Ureter (tissue), 1 donor: Measurements from ENCODE around the gene GTF3C1. TPM values are rescaled to one million over a fixed set of nuclear protein-coding genes. Genes with fewer than 3 reads are reported as not detected.
"Not testable (repeated sequence)": the region's sequence is repeated elsewhere in the genome, so short reads cannot be mapped to it uniquely, and the experiment has no call there.

ENCODE experiments used
- DNase-seq: peaks from one replicate; pipeline ENCODE4 v3.0.0-alpha.2; 2020; ENCODE audit warnings: low spot score
- total RNA-seq: library from RNA; stranded (reverse); gene quantifications from one replicate; pipeline ENCODE4 v1.2.4, GENCODE V29; 2023
- donor health status: DM: yes; HTN: yes; CAD: no.

GTF3C1 gene
- total RNA-seq, 1 donor from 2014 or later, result 72.5 TPM

DNA sequence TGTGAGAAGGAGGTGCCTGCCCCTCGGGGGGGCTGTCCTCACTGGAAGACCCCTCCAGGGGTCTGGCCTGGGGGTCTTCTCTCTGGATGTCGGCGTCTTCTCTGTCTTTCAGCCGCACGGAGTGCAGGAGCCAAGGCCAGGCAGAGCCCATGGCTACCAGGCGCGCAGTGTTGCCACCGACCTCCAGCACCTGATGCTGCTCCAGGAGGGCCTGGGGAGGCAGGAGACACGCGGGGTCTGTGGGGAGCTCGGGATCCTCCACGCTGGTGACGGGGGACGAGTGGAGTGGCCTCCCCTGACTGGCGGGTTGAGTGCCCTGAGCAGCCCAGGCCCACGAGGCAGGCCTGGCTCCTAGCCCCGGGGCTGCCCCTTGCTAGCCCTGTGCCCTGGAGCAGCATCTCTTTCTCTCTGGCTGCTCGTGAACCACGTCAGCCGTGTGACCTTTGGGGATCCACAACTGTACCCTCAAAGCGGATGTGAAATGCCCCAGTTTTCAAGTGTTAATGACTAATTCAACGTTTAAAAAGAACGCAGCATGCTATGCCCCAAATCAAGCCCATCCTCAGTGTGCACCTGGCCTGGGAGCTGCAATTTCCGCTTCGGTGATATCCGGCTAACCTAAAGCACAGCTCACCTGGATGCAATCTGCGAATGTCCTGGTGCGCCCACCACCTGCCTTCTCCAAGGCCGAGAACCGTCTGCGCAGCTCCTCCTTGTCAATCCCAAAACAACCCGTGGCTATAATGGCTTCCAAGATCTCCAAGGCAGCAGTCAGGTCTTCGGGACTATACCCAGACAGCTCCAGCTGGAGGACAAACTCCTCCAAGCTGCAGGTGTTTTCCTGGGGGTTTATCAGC is 84.9 kb downstream of the GTF3C1 start:
- no peak for DNase-seq

DNA sequence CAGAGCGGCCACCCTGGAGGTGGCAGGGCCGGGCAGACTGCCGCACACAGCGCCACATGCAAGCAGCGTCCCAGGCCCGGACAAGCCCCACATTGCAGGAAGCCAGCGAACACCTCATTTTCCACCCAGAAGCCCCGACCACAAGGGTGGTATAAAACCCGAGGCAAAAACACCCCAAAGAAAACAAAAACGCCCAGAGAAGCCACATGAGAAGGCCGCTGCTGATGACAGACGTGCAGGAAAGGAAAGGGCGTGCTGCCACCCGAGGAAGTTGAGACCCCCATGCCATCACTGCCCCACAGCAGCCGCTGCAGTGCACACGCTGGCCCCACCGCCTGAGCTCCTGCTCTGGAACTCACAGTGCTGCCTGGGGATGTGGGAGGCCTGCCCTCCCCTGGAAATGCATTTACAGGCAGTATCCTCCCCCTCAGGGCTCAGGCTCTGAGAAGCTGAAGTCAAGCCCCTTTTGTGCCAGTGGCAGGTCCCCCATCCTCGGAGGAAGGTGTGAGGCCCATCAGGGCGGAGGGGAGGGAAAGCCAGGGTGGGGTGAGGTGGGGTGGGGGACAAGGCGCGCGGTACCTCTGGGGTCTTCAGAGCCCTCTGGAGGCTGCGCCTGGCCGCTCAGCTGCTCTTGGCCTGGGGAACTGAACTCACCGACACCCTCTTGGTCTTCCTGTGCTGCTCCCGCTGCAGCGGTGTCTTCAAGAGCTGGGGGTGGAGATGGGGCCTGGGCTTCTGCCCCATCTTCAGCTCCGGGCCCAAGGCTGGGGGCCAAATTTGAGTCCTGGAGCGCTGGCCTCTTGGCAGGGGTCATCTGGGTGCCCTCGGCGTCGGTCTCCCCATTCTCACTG is 85.7 kb downstream of the GTF3C1 start:
- DNase-seq, result no peak

DNA sequence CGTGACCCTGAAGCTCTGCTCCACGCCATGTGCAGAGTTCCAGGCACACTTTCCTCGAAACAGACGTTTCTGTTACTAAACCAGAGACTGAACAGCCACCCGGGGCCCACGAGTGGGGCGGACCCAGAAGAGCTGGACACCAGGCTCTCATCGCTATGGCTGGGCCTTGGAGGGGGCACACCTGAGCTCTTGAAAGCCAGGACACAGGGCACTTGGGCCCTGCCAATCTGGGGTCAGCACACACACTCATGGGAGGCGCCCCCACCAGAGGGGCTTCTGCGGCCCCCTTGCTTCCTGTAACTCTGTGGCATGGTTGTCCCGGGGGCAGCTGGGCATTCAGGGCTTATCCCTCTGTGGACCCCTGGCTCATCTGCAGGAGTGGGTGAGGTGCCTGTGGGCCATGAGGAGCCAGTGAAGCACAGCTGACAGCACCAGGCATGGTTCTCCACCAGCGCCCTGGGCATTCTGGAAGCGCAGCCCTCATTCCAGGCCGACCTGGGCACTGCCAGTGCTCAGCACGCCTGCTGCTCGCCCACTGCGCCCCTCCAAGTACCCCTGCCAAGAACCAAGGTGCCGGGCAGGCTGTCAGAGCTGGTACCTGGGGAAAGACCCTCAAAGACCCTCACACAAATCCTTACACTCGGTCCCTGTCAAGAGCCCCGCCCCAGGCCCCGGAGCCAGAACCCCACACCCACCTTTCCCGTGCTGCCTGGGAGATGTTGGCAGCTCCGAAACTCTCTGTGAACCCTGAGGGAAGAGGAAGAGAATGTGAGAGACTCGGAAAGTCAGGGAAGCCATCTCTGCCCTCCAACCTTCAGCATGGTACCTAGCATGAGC is 86.6 kb downstream of the GTF3C1 start:
- DNase-seq, result no peak

DNA sequence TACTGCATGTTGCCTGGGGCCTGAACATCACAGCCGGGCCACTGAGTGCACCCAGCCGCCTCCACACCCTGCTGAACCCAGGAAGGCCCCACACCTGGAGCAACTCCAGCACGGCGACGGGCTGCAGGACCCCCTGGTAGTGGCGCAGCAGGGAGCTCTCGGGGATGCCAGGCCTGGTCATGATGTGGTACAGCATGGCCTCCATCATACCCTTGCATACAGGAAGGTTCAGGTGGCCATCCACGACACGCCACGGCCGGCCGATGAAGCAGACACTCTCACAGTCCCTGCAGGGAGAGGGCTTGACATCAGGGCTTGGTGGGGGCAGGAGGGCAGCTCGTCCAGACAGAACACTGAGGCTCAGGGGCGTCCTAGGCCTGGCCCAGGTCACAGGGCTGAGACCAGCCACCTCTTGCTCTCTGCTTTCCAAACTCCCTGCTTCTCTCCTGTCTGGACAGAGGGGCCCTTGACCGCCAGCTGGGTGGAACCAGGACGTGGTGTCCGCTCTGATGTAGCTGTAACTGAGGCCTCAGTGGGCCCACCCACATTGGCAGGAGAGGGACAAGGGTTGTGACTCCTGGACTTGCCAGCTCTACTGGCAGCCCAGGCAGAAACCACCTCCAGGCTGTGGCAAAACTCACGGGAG is 87.4 kb downstream of the GTF3C1 start:
- no peak for DNase-seq

DNA sequence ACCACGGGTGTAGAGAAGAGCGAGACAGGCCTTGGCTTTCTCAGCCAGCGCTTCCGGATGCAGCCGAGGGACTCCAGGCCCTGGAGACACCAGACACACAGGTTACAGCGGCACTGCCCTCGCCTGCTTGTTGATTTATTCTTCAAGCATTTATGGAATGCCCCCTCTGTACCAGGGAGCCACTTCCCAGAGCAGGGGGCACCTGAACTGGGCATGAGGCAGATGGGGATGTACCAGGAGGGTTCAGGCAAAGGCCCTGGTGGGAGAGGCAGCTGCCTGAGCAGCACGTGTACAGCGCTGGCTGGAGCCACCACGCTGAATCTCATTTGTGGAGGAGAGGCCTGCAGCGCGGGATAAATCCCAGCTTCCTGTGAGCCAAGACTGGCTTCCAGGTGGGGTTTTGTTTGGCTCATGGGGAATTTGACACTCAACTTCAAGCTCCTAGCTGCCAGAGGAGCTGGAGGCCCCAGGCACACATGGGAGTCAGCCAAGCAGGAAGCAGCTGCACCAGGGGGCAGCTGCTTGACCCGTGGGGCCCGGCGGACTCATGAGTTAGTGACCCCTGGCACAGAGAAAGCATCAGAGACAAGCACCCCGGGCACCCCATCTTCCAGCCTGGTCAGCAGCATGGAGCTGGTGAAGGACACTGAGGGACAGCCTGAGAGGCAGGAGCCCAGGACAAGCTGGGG is 88.1 kb downstream of the GTF3C1 start:
- DNase-seq, result no peak

DNA sequence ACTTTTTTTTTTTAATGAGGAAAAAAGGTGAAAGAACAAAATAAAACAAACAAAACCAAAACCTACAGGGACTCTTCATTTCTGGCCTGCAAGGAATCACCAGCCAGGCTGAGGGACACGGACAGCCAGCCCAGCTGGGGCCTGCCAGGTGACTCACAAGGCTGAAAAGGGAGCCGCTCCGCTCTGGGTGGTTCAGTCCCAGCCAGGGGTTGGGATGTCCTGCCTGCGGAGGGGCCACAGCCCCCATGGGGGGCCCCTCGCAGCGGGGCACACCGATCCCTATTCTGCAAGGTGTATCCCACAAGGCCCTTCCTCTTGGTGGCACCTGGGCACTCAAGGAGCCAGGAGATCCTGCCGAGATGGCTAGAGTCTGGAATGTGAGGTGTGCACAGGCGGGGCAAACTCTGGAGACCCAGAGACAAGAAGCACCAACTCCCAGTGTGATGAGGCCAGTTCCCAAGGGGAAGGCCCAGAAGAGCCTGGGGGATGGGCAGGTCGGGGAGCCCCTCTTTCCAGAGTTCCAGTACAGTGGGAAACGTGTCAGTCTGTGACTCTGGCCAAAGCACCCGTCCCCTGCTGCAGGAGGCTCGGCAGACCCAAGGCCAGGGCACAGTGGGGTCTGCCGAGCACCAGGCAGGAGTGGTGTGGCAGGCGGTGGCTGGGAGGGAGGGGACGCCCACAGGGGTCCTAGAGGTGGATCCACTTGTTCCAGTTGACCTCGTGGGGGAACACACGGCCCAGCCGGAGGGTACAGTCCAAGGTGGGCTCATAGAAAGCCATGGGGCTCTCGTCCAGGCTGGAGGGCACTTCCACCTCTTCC is 88.8 kb downstream of the GTF3C1 start:
- DNase-seq, result no peak

DNA sequence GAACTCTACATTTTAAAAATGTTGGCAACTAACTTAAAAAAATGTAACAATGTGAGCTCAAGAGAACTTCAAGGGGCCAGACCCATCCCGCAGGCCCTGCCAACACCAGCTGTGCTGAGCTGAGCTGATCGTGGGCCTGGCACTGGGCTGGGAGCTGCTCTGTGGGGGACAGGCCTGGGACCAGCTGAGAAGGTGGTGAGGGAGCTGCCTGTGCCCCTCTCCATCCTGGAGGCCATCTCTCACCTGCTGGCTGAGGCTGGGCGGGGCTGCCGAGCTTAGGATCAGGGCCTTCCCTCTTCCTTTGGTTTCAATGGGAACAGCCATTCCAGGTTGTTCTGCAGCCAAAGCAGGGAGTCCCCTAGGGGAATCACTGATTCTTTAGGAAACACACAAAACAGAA is 89.5 kb downstream of the GTF3C1 start:
- DNase-seq, result no peak

DNA sequence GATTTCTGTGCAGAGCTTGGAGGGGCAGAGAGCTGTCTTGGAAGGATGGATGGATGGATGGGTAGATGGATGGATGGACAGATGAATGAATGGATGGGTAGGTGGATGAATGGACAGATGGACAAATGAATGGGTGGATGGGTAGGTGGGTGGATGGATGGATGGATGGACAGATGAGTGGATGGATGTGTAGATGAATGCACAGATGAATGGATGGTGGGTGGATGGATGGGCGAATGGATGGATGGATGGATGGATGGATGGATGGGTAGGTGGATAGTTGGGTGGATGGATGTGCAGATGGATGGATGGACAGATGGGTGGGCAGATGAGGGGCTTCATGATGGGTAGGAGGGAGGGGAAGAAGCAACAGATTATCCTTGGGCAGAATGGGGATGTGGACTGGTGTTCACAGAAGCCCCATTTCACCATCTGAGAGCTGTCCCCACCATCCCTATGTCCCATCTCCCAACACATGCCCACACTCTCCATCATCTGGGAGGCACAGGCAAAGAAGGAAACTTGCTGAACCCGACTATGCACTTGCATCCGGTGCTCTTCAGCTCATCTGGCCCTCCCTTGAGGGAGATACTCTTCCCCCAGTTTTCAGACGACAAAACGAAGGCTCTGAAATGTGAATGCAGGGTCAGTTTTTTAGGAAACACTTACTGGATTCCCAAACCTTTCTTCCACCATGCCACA is 90.6 kb downstream of the GTF3C1 start:
- no peak for DNase-seq

DNA sequence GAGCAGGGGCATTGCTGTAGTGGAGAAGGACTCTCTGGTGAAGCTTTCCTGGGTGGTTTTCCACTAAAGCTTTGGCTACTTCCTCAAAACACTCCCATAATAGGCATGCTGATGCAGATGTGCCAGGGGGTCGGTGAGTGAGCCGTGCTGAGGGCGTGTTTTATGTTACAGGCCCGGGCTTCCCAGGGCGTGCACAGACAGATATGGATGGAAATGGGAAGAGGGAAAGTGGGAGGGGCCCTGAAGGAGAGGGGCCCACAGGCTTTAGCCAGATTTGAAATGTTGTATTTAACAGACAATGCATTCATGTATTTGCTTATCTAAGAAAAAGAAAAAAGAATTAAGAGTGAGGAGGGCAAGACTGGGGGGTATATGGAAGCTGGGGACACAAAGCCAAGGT is 91.5 kb downstream of the GTF3C1 start:
- DNase-seq, result no peak

DNA sequence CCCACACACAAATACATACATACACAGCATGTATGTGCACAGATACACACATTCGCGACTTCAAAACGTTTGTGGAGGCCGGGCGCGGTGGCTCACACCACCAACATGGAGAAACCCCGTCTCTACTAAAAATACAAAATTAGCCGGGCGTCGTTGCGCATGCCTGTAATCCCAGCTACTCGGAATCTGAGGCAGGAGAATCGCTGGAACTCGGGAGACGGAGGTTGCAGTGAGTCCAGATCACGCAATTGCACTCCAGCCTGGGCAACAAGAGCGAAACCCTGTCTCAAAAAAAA is 92.2 kb downstream of the GTF3C1 start:
- not testable (repeated sequence) for DNase-seq

DNA sequence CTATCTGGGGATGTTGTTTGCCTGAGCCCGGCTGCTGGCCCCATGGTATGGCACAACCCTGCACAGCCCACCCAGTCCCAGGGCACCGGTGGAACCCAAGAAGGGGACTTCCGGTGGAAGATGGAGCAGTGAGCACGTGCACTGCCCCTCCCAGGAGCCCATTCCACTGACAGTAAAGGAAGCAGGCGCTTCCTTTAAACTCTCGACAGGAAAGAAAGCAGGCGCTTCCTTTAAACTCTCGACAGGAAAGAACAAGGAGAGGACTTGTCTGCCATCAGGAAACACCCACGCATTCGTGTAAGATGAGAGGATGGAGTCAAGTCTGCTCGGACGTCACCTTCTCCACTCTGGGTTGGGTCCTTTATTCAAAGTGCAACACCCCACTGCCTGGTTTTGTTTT is 94.0 kb downstream of the GTF3C1 start:
- DNase-seq, result no peak

DNA sequence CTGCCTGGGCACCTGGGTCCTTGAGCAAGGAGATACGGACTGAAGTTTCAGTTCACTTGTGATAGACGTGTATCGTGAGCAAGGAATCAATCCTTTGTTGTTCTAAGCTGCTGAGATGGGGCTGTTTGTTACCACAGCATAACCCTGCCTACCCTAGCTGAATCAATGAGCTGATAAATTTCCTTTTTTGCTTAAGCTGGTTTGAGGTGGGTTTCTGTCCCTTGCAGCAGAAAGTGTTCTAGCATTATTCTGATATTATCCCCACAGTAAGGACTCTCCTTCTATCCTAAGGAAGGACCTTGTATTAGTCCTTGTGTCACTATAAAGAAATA is 96.3 kb downstream of the GTF3C1 start:
- DNase-seq, result no peak

DNA sequence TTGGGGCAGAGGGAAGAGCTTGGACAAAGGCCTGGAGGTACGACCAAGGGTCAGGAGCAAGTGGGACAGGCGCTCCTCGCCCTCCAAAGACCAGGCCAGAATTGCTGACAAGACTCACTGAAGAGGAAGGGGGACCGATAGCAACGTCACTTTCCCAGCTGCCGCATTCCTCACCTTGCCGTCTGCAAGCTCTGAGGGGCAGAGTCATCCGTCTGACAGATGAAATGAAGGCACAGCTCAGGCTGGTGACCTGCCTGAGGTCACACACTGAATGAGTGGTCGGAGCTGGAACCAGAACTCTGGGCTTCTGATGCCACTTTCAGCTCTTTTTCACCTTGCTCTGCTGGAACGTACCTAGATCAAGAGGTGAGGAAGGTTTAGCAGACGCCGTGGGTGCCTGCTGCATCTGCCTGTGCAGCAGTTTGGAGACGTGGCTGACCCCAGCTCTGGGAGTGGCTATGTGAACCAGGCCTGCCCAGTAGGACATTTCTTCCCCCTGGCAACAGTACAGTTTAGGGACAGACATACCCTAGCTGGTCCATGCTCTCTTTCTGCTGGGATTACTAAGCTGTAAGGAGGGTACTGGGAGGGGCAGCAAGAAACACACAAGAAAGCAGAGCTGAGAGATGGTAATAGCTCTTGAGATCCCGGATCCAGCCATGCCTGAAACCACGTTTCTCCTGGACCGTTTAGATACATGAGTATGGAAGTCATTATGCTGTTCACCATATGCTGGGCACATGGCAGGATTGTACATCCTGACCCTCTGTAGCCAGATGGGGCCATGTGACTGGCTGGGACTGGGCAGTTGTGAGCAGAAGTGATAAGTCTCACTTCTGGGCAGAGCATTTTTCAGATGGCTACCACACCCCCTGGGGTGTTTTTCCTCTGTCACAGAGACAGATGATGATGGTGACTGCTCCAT is 96.9 kb downstream of the GTF3C1 start:
- no peak for DNase-seq

DNA sequence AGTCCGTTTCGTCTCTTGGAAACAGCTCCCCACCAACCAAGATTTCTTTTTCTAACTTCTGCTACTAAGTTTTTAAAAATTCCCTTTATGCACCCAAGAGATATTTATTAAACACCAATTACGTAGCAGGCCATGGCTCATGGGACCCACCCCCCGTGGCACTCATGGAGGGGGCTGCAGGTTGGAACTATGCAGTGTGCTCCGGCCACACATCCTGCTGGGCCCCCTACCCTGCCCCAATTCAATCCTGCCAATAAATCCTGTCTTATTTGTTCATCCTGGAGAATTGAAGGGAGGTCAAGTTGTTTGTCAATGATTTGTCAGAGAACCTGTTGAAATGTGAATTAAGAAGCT is 99.5 kb downstream of the GTF3C1 start:
- no peak for DNase-seq

DNA sequence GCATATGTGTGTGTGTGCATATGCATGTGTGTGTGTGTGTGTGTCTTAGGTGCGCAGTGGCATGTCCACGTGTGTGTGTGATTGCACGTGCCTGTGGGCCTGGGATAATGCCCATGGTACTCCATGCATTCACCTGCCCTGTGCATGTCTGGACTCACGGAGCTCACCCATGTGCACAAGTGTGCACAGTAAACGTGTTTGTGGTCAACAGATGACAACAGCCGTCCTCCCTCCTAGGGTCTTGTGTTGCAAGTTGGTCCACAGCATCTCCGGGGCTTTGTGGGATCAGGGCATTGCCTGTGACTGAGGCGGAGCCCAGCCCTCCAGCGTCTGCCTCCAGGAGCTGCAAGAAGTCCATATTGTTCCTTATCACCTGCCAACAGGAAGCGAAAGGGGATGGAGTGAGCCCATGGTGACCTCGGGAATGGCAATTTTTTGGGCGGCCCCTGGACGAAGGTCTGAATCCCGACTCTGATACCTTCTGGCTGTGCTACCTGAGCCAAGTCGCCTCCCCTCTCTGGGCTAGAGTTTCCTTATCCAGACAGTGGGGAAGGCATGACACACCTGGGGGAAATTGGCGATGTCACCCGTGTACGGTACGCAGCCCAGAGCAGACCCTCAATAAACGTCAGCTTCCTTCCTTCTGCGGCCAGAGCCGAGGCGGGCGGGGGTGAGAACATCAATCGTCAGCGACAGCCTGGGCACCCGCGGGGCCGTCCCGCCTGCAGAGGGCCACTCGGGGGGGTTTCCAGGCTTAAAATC is 100.1 kb downstream of the GTF3C1 start:
- DNase-seq, result no peak

DNA sequence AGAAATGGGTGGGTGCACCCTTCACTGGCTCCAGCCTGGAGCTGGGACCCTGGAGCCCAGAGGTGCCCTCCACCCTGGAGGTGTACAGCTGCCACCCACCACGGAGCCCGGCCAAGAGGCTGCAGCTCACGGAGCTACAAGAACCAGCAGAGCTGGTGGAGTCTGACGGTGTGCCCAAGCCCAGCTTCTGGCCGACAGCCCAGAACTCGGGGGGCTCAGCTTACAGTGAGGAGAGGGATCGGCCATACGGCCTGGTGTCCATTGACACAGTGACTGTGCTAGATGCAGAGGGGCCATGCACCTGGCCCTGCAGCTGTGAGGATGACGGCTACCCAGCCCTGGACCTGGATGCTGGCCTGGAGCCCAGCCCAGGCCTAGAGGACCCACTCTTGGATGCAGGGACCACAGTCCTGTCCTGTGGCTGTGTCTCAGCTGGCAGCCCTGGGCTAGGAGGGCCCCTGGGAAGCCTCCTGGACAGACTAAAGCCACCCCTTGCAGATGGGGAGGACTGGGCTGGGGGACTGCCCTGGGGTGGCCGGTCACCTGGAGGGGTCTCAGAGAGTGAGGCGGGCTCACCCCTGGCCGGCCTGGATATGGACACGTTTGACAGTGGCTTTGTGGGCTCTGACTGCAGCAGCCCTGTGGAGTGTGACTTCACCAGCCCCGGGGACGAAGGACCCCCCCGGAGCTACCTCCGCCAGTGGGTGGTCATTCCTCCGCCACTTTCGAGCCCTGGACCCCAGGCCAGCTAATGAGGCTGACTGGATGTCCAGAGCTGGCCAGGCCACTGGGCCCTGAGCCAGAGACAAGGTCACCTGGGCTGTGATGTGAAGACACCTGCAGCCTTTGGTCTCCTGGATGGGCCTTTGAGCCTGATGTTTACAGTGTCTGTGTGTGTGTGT is 100.9 kb downstream of the GTF3C1 start:
- no peak for DNase-seq

DNA sequence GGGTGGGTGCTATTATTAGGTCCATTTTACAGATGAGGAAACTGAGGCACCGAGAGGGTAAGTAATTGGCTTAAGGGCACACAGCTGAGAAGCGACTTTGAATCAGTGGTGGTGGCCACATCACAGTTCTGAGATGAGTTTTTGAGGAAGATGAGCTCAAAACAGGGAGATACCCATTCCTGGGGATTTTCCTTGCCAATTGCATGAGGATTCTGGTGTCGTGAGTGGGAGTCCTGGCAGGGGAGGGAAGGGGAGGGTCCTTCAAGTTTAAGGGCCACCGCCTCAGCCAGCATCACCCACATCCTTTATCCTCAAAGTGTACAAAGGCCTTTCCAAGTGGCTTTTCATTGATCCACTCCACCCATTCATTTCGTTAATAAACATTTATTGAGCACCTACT is 102.4 kb downstream of the GTF3C1 start:
- DNase-seq, result no peak
